ENCODE results near the gene NUFIP1. TPM values are rescaled to one million over a fixed set of nuclear protein-coding genes. Genes with fewer than 3 reads are reported as not detected.

The NUFIP1 gene
- total RNA-seq, 1 donor from 2014 or later, result 8.7 TPM

GRCh38 chr13:45016792-45017425 is 27.6 kb upstream of the NUFIP1 start:
- H3K9me3 Mint-ChIP-seq, result no peaks in the 10 kb centered on the region
- TF ChIP-seq, protein P1, sequence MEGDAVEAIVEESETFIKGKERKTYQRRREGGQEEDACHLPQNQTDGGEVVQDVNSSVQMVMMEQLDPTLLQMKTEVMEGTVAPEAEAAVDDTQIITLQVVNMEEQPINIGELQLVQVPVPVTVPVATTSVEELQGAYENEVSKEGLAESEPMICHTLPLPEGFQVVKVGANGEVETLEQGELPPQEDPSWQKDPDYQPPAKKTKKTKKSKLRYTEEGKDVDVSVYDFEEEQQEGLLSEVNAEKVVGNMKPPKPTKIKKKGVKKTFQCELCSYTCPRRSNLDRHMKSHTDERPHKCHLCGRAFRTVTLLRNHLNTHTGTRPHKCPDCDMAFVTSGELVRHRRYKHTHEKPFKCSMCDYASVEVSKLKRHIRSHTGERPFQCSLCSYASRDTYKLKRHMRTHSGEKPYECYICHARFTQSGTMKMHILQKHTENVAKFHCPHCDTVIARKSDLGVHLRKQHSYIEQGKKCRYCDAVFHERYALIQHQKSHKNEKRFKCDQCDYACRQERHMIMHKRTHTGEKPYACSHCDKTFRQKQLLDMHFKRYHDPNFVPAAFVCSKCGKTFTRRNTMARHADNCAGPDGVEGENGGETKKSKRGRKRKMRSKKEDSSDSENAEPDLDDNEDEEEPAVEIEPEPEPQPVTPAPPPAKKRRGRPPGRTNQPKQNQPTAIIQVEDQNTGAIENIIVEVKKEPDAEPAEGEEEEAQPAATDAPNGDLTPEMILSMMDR (conservative IDR thresholded peaks at IDR 0.05), result no peak
- H3K4me1 Mint-ChIP-seq (ENCODE audit: unreplicated experiment), result no peaks in the 10 kb centered on the region
- no peaks in the 10 kb centered on the region for H3K27me3 Mint-ChIP-seq
- DNase-seq (ENCODE audit: extremely low spot score, unreplicated experiment), result no peak
- H3K4me3 Mint-ChIP-seq, result no peak overlapping the region
- H3K27ac Mint-ChIP-seq, result no peak overlapping the region
- peaks cover 8% of the 10 kb centered on the region for H3K36me3 Mint-ChIP-seq

DNA sequence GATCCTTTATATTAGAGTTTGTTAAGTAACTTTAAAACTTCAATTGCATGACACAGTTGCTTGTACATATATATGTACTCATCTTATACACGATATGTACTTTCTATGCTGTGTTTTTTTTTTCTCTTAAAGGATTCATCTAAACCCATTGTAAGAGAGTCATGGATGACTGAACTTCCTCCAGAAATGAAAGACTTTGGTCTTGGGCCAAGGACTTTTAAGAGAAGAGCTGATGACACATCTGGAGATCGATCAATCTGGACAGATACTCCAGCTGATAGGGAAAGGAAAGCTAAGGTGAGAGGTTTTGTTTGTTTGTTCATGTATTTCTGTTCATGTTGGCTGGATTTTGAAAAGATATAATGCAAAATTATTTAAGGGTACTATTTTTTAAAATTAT is 26.0 kb upstream of the NUFIP1 start:
- no peak for DNase-seq (ENCODE audit: extremely low spot score, unreplicated experiment)
- H3K27me3 Mint-ChIP-seq, result no peaks in the 10 kb centered on the region
- TF ChIP-seq, protein P1 (conservative IDR thresholded peaks at IDR 0.05), result no peak
- H3K4me3 Mint-ChIP-seq, result no peak overlapping the region
- no peak overlapping the region for H3K27ac Mint-ChIP-seq
- H3K36me3 Mint-ChIP-seq, result peaks cover 10% of the 10 kb centered on the region
- H3K4me1 Mint-ChIP-seq (ENCODE audit: unreplicated experiment), result no peaks in the 10 kb centered on the region
- H3K9me3 Mint-ChIP-seq, result no peaks in the 10 kb centered on the region

DNA sequence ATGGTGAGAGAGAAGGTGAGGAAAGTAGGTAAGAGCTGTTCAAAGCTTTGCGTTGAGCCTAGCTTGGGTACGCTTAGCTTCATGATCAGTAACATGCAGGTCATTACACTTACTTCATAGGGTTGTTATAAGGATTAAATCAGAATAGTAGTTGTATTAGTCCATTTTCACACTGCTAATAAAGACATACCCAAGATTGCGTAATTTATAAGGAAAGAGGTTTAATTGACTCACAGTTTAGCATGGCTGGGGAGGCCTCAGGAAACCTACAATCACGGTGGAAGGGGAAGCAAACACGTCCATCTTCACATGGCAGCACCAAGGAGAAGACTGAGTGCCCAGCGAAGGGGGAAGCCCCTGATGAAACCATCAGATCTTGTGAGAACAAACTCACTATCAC is 21.9 kb upstream of the NUFIP1 start:
- TF ChIP-seq, protein P1 (conservative IDR thresholded peaks at IDR 0.05), result no peak
- Mint-ChIP-seq H3K4me3 (no peak overlapping the region), H3K27me3 (no peaks in the 10 kb centered on the region)

DNA sequence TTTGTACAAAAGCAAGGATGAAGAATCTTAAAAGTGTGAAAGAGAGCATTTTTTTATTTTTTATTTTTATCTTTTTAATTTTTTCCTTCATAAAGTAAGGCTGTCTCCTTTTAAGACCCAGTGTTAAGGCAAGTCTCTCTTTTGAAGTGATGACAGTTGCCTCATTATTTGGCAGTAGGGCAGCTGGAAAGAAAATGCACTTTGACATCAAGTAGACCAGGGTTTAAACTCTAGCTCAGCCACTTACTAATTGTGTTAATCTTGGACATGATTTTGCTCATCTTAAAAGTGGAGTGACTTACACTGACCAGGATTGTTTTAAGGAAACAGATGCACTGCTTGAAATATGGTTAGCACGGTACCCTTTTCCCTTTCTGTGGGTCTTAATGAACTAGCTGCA is 18.6 kb upstream of the NUFIP1 start:
- H3K4me3 Mint-ChIP-seq, result no peak overlapping the region
- H3K27me3 Mint-ChIP-seq, result no peaks in the 10 kb centered on the region
- H3K4me1 Mint-ChIP-seq (ENCODE audit: unreplicated experiment), result no peaks in the 10 kb centered on the region
- no peaks in the 10 kb centered on the region for H3K9me3 Mint-ChIP-seq
- peaks cover 16% of the 10 kb centered on the region for H3K36me3 Mint-ChIP-seq
- TF ChIP-seq, protein P1 (conservative IDR thresholded peaks at IDR 0.05), result no peak
- H3K27ac Mint-ChIP-seq, result no peak overlapping the region
- no peak for DNase-seq (ENCODE audit: extremely low spot score, unreplicated experiment)

More for the DNA sequence above, 21.9 kb upstream of the NUFIP1 start:
- H3K36me3 Mint-ChIP-seq, result peaks cover 19% of the 10 kb centered on the region
- H3K4me1 Mint-ChIP-seq (ENCODE audit: unreplicated experiment), result no peaks in the 10 kb centered on the region
- H3K27ac Mint-ChIP-seq, result no peak overlapping the region
- no peak for DNase-seq (ENCODE audit: extremely low spot score, unreplicated experiment)
- H3K9me3 Mint-ChIP-seq, result no peaks in the 10 kb centered on the region

GRCh38 chr13:45007225-45007624 is 18.0 kb upstream of the NUFIP1 start:
- Mint-ChIP-seq H3K36me3 (peaks cover 22% of the 10 kb centered on the region), H3K27me3 (no peaks in the 10 kb centered on the region), H3K9me3 (no peaks in the 10 kb centered on the region), H3K27ac (no peak overlapping the region), H3K4me1 (ENCODE audit: unreplicated experiment) (no peaks in the 10 kb centered on the region), H3K4me3 (no peak overlapping the region)
- TF ChIP-seq, protein P1 (conservative IDR thresholded peaks at IDR 0.05), result no peak
- DNase-seq (ENCODE audit: extremely low spot score, unreplicated experiment), result no peak
